Esophagus squamous epithelium (tissue), 5 donors: ENCODE data around the gene BIRC5. TPM values are rescaled to one million over a fixed set of nuclear protein-coding genes. Genes with fewer than 3 reads are reported as not detected.

Source experiments
- DNase-seq: peaks from one replicate; lab custom pipeline; 2025; lab: John Stamatoyannopoulos, UW
- H3K27ac ChIP-seq, 4 donors: fragments of 200-600 bp; sonication (generic); one replicate each; pipeline ENCODE4 v1.5.1; 2016 to 2019; ENCODE audit warnings: mild to moderate bottlenecking in 1 of 4
- H3K27me3 ChIP-seq, 4 donors: fragments of 200-600 bp; sonication (generic); 1 replicate in 3 of 4; 2 replicates in 1 of 4; pipeline versions ENCODE4 v1.5.1 to v1.6.0; 2017 to 2021; ENCODE audit warnings: antibody characterized with exemption in 1 of 4
- H3K36me3 ChIP-seq, 3 donors: fragments of 200-600 bp; sonication (generic); one replicate each; pipeline ENCODE4 v1.5.1; 2016 to 2019
- H3K4me1 ChIP-seq, 3 donors: fragments of 200-600 bp; sonication (generic); one replicate each; pipeline ENCODE4 v1.5.1; 2017 to 2019
- H3K4me3 ChIP-seq, 4 donors: fragments of 200-600 bp; sonication (generic); 1 replicate in 3 of 4; 2 replicates in 1 of 4; pipeline ENCODE4 v1.5.1; 2016 to 2019; ENCODE audit warnings: mild to moderate bottlenecking in 2 of 4, moderate library complexity in 1 of 4
- H3K9me3 ChIP-seq, 3 donors: fragments of 200-600 bp; sonication (generic); one replicate each; pipeline ENCODE4 v1.5.1; 2016 to 2019
- POLR2A ChIP-seq, 4 donors: fragments of 450-650 bp; IDR thresholded peaks; one replicate each; pipeline ENCODE4 v1.6.1; 2017; ENCODE audit warnings: antibody characterized with exemption in 4 of 4, mild to moderate bottlenecking in 4 of 4, moderate library complexity in 3 of 4
- WGBS, 2 donors: methylation state at CpG; one replicate each; pipeline ENCODE4 v1.1.5; 2018; 5-methylcytosine and 5-hydroxymethylcytosine counted together
- intact Hi-C: fragments of 100-400 bp; cut with DNase I; formaldehyde crosslinking; loops from one replicate; pipeline ENCODE4 v1.15.0; 2022
- total RNA-seq, 4 donors: library from RNA; depleted of rRNA; stranded (reverse); fragments of >200 nt; gene quantifications; one replicate each; pipeline ENCODE4 v1.1.0, GENCODE V29; 2016
- TF ChIP-seq, protein P1 (sequence below), 6 experiments: fragments of 450-650 bp in 4 of 6; fragments of 200-600 bp in 2 of 6; sonication (generic) in 2 of 6; IDR thresholded peaks; one replicate each; pipeline ENCODE4 v1.5.1; 2016 to 2019; ENCODE audit warnings: antibody characterized with exemption in 6 of 6, mild to moderate bottlenecking in 4 of 6, moderate library complexity in 4 of 6
- donor health status: DM: yes; HTN: yes; CAD: no.

Gene BIRC5
- total RNA-seq, 4 donors from 2014 or later: 6.6 to 33.6 (median 21.0) TPM

DNA sequence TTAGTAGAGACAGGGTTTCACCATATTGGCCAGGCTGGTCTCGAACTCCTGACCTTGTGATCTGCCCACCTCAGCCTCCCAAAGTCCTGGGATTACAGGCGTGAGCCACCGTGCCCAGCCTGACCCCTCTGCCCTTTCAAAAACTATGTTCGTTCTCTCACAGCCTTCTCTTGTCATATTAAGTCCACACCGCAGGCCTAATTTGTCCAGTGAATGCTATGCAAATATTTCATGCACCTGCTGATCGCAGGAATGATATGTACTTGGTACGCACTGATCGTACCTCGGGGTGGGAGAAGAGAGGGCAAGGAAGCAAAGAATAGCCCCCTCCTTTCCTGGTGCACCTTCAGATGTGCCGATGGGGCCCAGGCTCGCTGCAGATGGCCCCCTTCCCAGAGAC, 3.0 kb upstream of the BIRC5 start:
- peaks cover 0 to 8% (median 0%) of the 10 kb centered on the region in 3 donors for H3K36me3 ChIP-seq
- WGBS, 2 donors: 74 to 82% methylated on average over 11 of the region's 11 CpGs
- TF ChIP-seq POLR2A (IDR thresholded peaks at IDR 0.05): no peak
- TF ChIP-seq, protein P1, sequence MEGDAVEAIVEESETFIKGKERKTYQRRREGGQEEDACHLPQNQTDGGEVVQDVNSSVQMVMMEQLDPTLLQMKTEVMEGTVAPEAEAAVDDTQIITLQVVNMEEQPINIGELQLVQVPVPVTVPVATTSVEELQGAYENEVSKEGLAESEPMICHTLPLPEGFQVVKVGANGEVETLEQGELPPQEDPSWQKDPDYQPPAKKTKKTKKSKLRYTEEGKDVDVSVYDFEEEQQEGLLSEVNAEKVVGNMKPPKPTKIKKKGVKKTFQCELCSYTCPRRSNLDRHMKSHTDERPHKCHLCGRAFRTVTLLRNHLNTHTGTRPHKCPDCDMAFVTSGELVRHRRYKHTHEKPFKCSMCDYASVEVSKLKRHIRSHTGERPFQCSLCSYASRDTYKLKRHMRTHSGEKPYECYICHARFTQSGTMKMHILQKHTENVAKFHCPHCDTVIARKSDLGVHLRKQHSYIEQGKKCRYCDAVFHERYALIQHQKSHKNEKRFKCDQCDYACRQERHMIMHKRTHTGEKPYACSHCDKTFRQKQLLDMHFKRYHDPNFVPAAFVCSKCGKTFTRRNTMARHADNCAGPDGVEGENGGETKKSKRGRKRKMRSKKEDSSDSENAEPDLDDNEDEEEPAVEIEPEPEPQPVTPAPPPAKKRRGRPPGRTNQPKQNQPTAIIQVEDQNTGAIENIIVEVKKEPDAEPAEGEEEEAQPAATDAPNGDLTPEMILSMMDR (IDR thresholded peaks at IDR 0.05): no peak
- no peak for DNase-seq
- H3K27me3 ChIP-seq: no peaks in the 10 kb centered on the region
- H3K4me1 ChIP-seq: peaks cover 9 to 25% (median 10%) of the 10 kb centered on the region in 3 donors
- no peak overlapping the region for H3K27ac ChIP-seq
- H3K4me3 ChIP-seq: no peak overlapping the region
- intact Hi-C loops: no loop called here
- no peaks in the 10 kb centered on the region for H3K9me3 ChIP-seq

DNA sequence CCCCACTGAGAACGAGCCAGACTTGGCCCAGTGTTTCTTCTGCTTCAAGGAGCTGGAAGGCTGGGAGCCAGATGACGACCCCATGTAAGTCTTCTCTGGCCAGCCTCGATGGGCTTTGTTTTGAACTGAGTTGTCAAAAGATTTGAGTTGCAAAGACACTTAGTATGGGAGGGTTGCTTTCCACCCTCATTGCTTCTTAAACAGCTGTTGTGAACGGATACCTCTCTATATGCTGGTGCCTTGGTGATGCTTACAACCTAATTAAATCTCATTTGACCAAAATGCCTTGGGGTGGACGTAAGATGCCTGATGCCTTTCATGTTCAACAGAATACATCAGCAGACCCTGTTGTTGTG, 631 bp downstream of the BIRC5 start:
- peaks cover 9 to 25% (median 10%) of the 10 kb centered on the region in 3 donors for H3K4me1 ChIP-seq
- no peak for DNase-seq
- no peaks in the 10 kb centered on the region for H3K36me3 ChIP-seq
- intact Hi-C loops: no loop called here
- H3K27ac ChIP-seq: peak overlapping the region in 3 of 4 donors; percentile 62 to 75 (median 73)
- H3K9me3 ChIP-seq: no peaks in the 10 kb centered on the region
- TF ChIP-seq, protein P1 (IDR thresholded peaks at IDR 0.05): no peak
- peak overlapping the region; percentile 60 to 70 (median 66) for H3K4me3 ChIP-seq
- 17% methylated on average over 4 of the region's 5 CpGs for WGBS, 2 donors
- no peaks in the 10 kb centered on the region for H3K27me3 ChIP-seq

DNA sequence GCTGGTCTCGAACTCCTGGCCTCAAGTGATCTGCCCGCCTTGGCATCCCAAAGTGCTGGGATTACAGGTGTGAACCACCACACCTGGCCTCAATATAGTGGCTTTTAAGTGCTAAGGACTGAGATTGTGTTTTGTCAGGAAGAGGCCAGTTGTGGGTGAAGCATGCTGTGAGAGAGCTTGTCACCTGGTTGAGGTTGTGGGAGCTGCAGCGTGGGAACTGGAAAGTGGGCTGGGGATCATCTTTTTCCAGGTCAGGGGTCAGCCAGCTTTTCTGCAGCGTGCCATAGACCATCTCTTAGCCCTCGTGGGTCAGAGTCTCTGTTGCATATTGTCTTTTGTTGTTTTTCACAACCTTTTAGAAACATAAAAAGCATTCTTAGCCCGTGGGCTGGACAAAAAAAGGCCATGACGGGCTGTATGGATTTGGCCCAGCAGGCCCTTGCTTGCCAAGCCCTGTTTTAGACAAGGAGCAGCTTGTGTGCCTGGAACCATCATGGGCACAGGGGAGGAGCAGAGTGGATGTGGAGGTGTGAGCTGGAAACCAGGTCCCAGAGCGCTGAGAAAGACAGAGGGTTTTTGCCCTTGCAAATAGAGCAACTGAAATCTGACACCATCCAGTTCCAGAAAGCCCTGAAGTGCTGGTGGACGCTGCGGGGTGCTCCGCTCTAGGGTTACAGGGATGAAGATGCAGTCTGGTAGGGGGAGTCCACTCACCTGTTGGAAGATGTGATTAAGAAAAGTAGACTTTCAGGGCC, 5.5 kb downstream of the BIRC5 start:
- 50 to 73% methylated on average over 7 to 11 of the region's 11 CpGs for WGBS, 2 donors
- no peaks in the 10 kb centered on the region for H3K9me3 ChIP-seq
- H3K27ac ChIP-seq: no peak overlapping the region
- intact Hi-C loops: no loop called here
- TF ChIP-seq, protein P1 (IDR thresholded peaks at IDR 0.05): no peak
- no peak for TF ChIP-seq POLR2A (IDR thresholded peaks at IDR 0.05)
- H3K36me3 ChIP-seq: peaks cover 0 to 14% (median 0%) of the 10 kb centered on the region in 3 donors
- no peaks in the 10 kb centered on the region for H3K27me3 ChIP-seq
- peaks cover under 1 to 12% (median under 1%) of the 10 kb centered on the region in 3 donors for H3K4me1 ChIP-seq
- H3K4me3 ChIP-seq: no peak overlapping the region
- DNase-seq: no peak

DNA sequence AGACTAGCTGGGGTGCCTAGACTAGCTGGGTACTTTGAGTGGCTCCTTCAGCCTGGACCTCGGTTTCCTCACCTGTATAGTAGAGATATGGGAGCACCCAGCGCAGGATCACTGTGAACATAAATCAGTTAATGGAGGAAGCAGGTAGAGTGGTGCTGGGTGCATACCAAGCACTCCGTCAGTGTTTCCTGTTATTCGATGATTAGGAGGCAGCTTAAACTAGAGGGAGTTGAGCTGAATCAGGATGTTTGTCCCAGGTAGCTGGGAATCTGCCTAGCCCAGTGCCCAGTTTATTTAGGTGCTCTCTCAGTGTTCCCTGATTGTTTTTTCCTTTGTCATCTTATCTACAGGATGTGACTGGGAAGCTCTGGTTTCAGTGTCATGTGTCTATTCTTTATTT, 9.0 kb downstream of the BIRC5 start:
- Histone ChIP-seq H3K27ac (peak overlapping the region in 2 of 4 donors; percentile 33 to 51), H3K36me3 (peaks cover 0 to 17% (median 0%) of the 10 kb centered on the region in 3 donors), H3K4me1 (peaks cover 0 to 12% (median 9%) of the 10 kb centered on the region in 3 donors), H3K4me3 (no peak overlapping the region), H3K27me3 (no peaks in the 10 kb centered on the region), H3K9me3 (no peaks in the 10 kb centered on the region)
- TF ChIP-seq POLR2A (IDR thresholded peaks at IDR 0.05): no peak
- TF ChIP-seq, protein P1 (IDR thresholded peaks at IDR 0.05): no peak
- intact Hi-C loops: no loop called here
- DNase-seq: no peak
- 69 to 89% methylated on average over 4 of the region's 4 CpGs for whole genome bisulfite sequencing, 2 donors

DNA sequence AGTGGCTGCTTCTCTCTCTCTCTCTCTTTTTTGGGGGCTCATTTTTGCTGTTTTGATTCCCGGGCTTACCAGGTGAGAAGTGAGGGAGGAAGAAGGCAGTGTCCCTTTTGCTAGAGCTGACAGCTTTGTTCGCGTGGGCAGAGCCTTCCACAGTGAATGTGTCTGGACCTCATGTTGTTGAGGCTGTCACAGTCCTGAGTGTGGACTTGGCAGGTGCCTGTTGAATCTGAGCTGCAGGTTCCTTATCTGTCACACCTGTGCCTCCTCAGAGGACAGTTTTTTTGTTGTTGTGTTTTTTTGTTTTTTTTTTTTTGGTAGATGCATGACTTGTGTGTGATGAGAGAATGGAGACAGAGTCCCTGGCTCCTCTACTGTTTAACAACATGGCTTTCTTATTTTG, 9.7 kb downstream of the BIRC5 start:
- TF ChIP-seq, protein P1 (IDR thresholded peaks at IDR 0.05): no peak
- TF ChIP-seq POLR2A (IDR thresholded peaks at IDR 0.05): no peak
- no peak overlapping the region for H3K4me3 ChIP-seq
- peaks cover 0 to 7% (median 0%) of the 10 kb centered on the region in 4 donors for H3K27me3 ChIP-seq
- peak overlapping the region in 2 of 4 donors; percentile 33 to 51 for H3K27ac ChIP-seq
- peaks cover 0 to 12% (median 9%) of the 10 kb centered on the region in 3 donors for H3K4me1 ChIP-seq
- no peaks in the 10 kb centered on the region for H3K9me3 ChIP-seq
- DNase-seq: no peak
- WGBS, 2 donors: 71 to 90% methylated on average over 3 of the region's 3 CpGs
- intact Hi-C loops: no loop called here
- H3K36me3 ChIP-seq: peaks cover 0 to 17% (median 0%) of the 10 kb centered on the region in 3 donors
